GM21528 (cell line): ENCODE measurements around the gene CILP2.

Experiments
- ATAC-seq: cut with Tn5 transposase; IDR thresholded peaks from one replicate; pipeline ENCODE4 v1.9.1; 2021; ENCODE audit warnings: mild to moderate bottlenecking, moderate library complexity; ENCODE audit not compliant: unreplicated experiment, low FRiP score

CILP2 gene

GRCh38 chr19:19592690-19593089 is 54.6 kb downstream of the CILP2 start:
- no peak for ATAC-seq

- no peak for ATAC-seq
These were observed 56.3 kb downstream of the CILP2 start for GRCh38 chr19:19594381-19594780.

GRCh38 chr19:19595171-19595701 is 57.2 kb downstream of the CILP2 start:
- no peak for ATAC-seq
